K562 (cell line): ENCODE measurements around the gene RHBDD1. TPM values are rescaled to one million over a fixed set of nuclear protein-coding genes. Genes with fewer than 3 reads are reported as not detected.

Experiments
- ERF ChIP-seq: fragments of 450-650 bp; formaldehyde crosslinking; IDR thresholded peaks from 2 replicates; pipeline ENCODE4 v1.4.0; 2020; ENCODE audit warnings: mild to moderate bottlenecking, mixed read lengths
- GATA2 ChIP-seq: sonication (generic); formaldehyde crosslinking; IDR thresholded peaks from 2 replicates; pipeline ENCODE4 v1.4.0; 2020; ENCODE audit warnings: mild to moderate bottlenecking, missing genetic modification reagents
- HDAC2 ChIP-seq: fragments of 450-650 bp; IDR thresholded peaks from 2 replicates; pipeline ENCODE4 v1.6.1; 2016; ENCODE audit warnings: mild to moderate bottlenecking
- HLTF ChIP-seq: fragments of 450-650 bp; IDR thresholded peaks from 2 replicates; pipeline ENCODE4 v1.6.1; 2016
- HSF4 ChIP-seq: fragments of 250-450 bp; sonication (Bioruptor Pico); IDR thresholded peaks from 2 replicates; pipeline ENCODE4 v2.1.2; 2022; ENCODE audit warnings: mild to moderate bottlenecking, moderate library complexity, borderline replicate concordance
- KLF1 ChIP-seq: fragments of 450-650 bp; IDR thresholded peaks from 2 replicates; pipeline ENCODE4 v1.6.1; 2016; ENCODE audit warnings: missing genetic modification characterization, missing compliant biosample characterization
- NONO ChIP-seq, 2 experiments: fragments of 200-400 bp in 1 of 2; fragments of 450-650 bp in 1 of 2; formaldehyde crosslinking in 1 of 2; IDR thresholded peaks; 2 replicates each; pipeline ENCODE4 v1.6.1; 2017; ENCODE audit warnings: low read depth in 2 of 2, mild to moderate bottlenecking in 2 of 2, moderate library complexity in 2 of 2, low read length in 1 of 2
- NUFIP1 ChIP-seq: fragments of 450-650 bp; IDR thresholded peaks from 2 replicates; pipeline ENCODE4 v1.6.1; 2018; ENCODE audit not compliant: partially characterized antibody
- PTRF ChIP-seq: fragments of 450-650 bp; IDR thresholded peaks from 2 replicates; pipeline ENCODE4 v1.6.1; 2016; ENCODE audit warnings: mild to moderate bottlenecking, missing genetic modification characterization, missing compliant biosample characterization
- ZBTB8A ChIP-seq: fragments of 450-650 bp; IDR thresholded peaks from 2 replicates; pipeline ENCODE4 v1.6.1; 2018; ENCODE audit warnings: mild to moderate bottlenecking, moderate library complexity; ENCODE audit not compliant: partially characterized antibody
- ZNF830 ChIP-seq: fragments of 250-450 bp; sonication (Bioruptor Pico); IDR thresholded peaks from 2 replicates; pipeline ENCODE4 v1.5.0; 2021; ENCODE audit warnings: mild to moderate bottlenecking
- polyA plus RNA-seq, 8 experiments: library from polyadenylated mRNA; depleted of rRNA in 4 of 8; stranded (reverse) in 5 of 8; unstranded in 3 of 8; fragments of >200 nt; fragmentation: Nextera tagmentation in 2 of 8; fragmentation: Illumina TruSeq in 1 of 8; extraction: Ambion mirVana in 2 of 8; extraction: Trizol in 1 of 8; gene quantifications; 2 replicates each; pipeline versions ENCODE4 v1.2.1 to v1.2.3, GENCODE V29; 2011 to 2014; ENCODE audit warnings: inconsistent platforms in 1 of 8, missing spikeins in 1 of 8
- total RNA-seq, 7 experiments: library from RNA; depleted of rRNA in 6 of 7; stranded (reverse); fragments of >200 nt in 6 of 7; fragmentation: Illumina TruSeq in 2 of 7; extraction: Trizol in 2 of 7; gene quantifications; 2 replicates each; pipeline versions ENCODE4 v1.2.1 to v1.2.3, GENCODE V29; 2011 to 2021; ENCODE audit warnings: low replicate concordance in 1 of 7
- TF ChIP-seq, protein P1 (sequence below): sonication (generic); formaldehyde crosslinking; IDR thresholded peaks from 2 replicates; pipeline ENCODE4 v1.8.1; 2023; ENCODE audit warnings: mild to moderate bottlenecking, missing genetic modification reagents
- TF ChIP-seq, protein P2 (sequence below): fragments of 450-650 bp; IDR thresholded peaks from 2 replicates; pipeline ENCODE4 v1.6.1; 2016; ENCODE audit warnings: low read depth
- TF ChIP-seq, protein P3 (sequence below): fragments of 450-650 bp; IDR thresholded peaks from 2 replicates; pipeline ENCODE4 v1.6.1; 2016; ENCODE audit warnings: mild to moderate bottlenecking
- TF ChIP-seq, protein P4 (sequence below), 3 experiments: fragments of 200-800 bp in 1 of 3; sonication (Bioruptor generic) in 1 of 3; sonication (generic) in 1 of 3; formaldehyde crosslinking in 1 of 3; IDR thresholded peaks; 2 replicates each; pipeline versions ENCODE4 v1.6.1 to v1.8.0; 2016 to 2022; ENCODE audit warnings: mild to moderate bottlenecking in 2 of 3, missing compliant biosample characterization in 2 of 3, missing genetic modification characterization in 2 of 3, missing genetic modification reagents in 1 of 3

The RHBDD1 gene
- total and polyA plus RNA-seq, 9 of the 15 experiments (the other 6 are each of a cell fraction or from before 2014, with no cell fraction given): 4.8 to 34.8 (median 15.6) TPM

DNA sequence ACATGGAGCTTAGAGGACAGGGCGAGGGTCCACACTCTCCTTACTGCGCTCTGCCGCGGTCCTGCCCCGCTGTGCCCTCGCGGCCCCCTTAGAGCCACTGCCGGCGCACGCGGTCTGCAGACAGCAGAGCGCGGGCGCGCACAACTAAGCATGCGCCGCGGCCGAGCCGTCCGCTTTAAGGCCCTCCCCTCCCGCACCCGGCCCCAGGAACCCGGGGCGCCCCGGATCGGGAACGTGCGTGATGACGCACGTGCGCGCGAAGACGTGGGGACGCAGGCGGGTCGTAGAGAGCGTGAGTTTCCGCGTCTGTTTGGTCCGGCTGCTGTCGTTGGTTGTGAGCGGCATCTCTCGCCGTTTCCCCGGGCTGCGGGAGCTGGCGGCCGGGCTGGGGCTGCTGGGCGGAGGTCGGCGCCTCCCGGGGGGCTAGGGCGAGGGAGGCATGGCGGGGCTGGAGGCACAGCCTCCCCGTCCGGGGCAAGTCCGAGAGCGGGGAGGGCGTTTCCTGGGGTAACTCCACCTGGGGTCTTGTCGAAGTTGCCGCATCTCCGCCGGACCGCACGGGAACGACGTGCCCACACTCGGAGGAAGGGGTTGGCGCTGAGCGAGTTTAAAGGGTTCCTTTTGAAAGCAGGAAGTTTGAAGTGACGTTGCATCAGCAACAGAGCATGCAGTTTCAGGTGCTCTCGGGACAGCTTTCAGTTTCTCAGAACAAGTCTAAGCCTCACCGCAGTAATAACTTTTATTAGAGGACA lies at the start of gene RHBDD1 (continued):
- TF ChIP-seq, protein P1, sequence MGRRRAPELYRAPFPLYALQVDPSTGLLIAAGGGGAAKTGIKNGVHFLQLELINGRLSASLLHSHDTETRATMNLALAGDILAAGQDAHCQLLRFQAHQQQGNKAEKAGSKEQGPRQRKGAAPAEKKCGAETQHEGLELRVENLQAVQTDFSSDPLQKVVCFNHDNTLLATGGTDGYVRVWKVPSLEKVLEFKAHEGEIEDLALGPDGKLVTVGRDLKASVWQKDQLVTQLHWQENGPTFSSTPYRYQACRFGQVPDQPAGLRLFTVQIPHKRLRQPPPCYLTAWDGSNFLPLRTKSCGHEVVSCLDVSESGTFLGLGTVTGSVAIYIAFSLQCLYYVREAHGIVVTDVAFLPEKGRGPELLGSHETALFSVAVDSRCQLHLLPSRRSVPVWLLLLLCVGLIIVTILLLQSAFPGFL: no peak
- no peak for TF ChIP-seq NUFIP1
- TF ChIP-seq, protein P2, sequence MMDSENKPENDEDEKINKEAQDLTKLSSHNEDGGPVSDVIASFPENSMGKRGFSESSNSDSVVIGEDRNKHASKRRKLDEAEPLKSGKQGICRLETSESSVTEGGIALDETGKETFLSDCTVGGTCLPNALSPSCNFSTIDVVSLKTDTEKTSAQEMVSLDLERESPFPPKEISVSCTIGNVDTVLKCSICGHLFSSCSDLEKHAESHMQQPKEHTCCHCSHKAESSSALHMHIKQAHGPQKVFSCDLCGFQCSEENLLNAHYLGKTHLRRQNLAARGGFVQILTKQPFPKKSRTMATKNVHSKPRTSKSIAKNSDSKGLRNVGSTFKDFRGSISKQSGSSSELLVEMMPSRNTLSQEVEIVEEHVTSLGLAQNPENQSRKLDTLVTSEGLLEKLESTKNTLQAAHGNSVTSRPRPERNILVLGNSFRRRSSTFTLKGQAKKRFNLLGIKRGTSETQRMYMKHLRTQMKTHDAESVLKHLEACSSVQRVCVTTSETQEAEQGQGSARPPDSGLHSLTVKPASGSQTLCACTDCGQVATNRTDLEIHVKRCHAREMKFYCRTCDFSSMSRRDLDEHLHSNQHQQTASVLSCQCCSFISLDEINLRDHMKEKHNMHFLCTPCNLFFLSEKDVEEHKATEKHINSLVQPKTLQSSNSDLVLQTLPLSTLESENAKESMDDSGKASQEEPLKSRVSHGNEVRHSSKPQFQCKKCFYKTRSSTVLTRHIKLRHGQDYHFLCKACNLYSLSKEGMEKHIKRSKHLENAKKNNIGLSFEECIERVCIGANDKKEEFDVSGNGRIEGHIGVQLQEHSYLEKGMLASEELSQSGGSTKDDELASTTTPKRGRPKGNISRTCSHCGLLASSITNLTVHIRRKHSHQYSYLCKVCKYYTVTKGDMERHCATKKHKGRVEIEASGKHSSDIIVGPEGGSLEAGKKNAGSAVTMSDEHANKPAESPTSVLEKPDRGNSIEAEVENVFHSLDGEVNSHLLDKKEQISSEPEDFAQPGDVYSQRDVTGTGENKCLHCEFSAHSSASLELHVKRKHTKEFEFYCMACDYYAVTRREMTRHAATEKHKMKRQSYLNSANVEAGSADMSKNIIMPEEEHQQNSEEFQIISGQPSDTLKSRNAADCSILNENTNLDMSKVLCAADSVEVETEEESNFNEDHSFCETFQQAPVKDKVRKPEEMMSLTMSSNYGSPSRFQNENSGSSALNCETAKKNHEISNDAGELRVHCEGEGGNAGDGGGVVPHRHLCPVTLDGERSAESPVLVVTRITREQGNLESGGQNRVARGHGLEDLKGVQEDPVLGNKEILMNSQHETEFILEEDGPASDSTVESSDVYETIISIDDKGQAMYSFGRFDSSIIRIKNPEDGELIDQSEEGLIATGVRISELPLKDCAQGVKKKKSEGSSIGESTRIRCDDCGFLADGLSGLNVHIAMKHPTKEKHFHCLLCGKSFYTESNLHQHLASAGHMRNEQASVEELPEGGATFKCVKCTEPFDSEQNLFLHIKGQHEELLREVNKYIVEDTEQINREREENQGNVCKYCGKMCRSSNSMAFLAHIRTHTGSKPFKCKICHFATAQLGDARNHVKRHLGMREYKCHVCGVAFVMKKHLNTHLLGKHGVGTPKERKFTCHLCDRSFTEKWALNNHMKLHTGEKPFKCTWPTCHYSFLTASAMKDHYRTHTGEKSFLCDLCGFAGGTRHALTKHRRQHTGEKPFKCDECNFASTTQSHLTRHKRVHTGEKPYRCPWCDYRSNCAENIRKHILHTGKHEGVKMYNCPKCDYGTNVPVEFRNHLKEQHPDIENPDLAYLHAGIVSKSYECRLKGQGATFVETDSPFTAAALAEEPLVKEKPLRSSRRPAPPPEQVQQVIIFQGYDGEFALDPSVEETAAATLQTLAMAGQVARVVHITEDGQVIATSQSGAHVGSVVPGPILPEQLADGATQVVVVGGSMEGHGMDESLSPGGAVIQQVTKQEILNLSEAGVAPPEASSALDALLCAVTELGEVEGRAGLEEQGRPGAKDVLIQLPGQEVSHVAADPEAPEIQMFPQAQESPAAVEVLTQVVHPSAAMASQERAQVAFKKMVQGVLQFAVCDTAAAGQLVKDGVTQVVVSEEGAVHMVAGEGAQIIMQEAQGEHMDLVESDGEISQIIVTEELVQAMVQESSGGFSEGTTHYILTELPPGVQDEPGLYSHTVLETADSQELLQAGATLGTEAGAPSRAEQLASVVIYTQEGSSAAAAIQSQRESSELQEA: peak; percentile 82
- peak in 1 of 2 experiments; percentile 52; a peak in 1 of 4 replicates for TF ChIP-seq NONO (IDR thresholded peaks at IDR 0.05; ENCODE audit: low read depth in 2 of 2, low read length in 1 of 2)
- no peak for TF ChIP-seq HSF4 (CRISPR knock-in tag)
- TF ChIP-seq GATA2 (CRISPR knock-in tag): no peak
- peak; percentile 31; the same call in 1 of the 2 replicates for TF ChIP-seq HDAC2
- no peak for TF ChIP-seq ZNF830 (CRISPR knock-in tag)
- TF ChIP-seq, protein P3, sequence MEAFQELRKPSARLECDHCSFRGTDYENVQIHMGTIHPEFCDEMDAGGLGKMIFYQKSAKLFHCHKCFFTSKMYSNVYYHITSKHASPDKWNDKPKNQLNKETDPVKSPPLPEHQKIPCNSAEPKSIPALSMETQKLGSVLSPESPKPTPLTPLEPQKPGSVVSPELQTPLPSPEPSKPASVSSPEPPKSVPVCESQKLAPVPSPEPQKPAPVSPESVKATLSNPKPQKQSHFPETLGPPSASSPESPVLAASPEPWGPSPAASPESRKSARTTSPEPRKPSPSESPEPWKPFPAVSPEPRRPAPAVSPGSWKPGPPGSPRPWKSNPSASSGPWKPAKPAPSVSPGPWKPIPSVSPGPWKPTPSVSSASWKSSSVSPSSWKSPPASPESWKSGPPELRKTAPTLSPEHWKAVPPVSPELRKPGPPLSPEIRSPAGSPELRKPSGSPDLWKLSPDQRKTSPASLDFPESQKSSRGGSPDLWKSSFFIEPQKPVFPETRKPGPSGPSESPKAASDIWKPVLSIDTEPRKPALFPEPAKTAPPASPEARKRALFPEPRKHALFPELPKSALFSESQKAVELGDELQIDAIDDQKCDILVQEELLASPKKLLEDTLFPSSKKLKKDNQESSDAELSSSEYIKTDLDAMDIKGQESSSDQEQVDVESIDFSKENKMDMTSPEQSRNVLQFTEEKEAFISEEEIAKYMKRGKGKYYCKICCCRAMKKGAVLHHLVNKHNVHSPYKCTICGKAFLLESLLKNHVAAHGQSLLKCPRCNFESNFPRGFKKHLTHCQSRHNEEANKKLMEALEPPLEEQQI: no peak
- TF ChIP-seq, protein P4, sequence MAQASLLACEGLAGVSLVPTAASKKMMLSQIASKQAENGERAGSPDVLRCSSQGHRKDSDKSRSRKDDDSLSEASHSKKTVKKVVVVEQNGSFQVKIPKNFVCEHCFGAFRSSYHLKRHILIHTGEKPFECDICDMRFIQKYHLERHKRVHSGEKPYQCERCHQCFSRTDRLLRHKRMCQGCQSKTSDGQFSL (CRISPR knock-in tag; IDR thresholded peaks at IDR 0.05): 0 out of 2 replicates have a peak, but pooled peaks have one; percentile 23
- TF ChIP-seq, protein P4 (tag; IDR thresholded peaks at IDR 0.05): no peak
- TF ChIP-seq KLF1 (tag): no peak
- no peak for TF ChIP-seq HLTF
- no peak for TF ChIP-seq ZBTB8A
- TF ChIP-seq ERF (CRISPR knock-in tag): no peak
- TF ChIP-seq PTRF: no peak
